Neuronal stem cell (in vitro differentiated cells): ENCODE results near the gene UBASH3B.

ENCODE experiments used
- DNase-seq: peaks from one replicate; pipeline ENCODE4 v3.0.0-alpha.2; 2013; ENCODE audit warnings: low spot score
- H2AFZ ChIP-seq: one replicate; pipeline ENCODE4 v1.6.1; 2013; ENCODE audit warnings: mild to moderate bottlenecking, low read length, inconsistent platforms
- H2AK5ac ChIP-seq: 2 replicates; pipeline ENCODE4 v1.6.1; 2013; ENCODE audit warnings: low read depth, mild to moderate bottlenecking, inconsistent platforms, low read length, moderate library complexity, mixed read lengths
- H2BK120ac ChIP-seq: 2 replicates; pipeline ENCODE4 v1.6.1; 2013; ENCODE audit warnings: low read depth, mild to moderate bottlenecking, inconsistent platforms, low read length, moderate library complexity, mixed read lengths
- H2BK12ac ChIP-seq: one replicate; pipeline ENCODE4 v1.6.1; 2013; ENCODE audit warnings: low read length, inconsistent platforms
- H2BK15ac ChIP-seq: 2 replicates; pipeline ENCODE4 v1.6.1; 2013; ENCODE audit warnings: mild to moderate bottlenecking, low read length, inconsistent platforms, mixed read lengths
- H2BK5ac ChIP-seq: one replicate; pipeline ENCODE4 v1.6.1; 2013; ENCODE audit warnings: inconsistent platforms, mild to moderate bottlenecking, low read length, moderate library complexity
- H3K14ac ChIP-seq: one replicate; pipeline ENCODE4 v1.6.1; 2013; ENCODE audit warnings: low read length, inconsistent platforms
- H3K18ac ChIP-seq: 2 replicates; pipeline ENCODE4 v1.6.1; 2013; ENCODE audit warnings: low read length, inconsistent platforms
- H3K23ac ChIP-seq: 2 replicates; pipeline ENCODE4 v1.6.1; 2013; ENCODE audit warnings: low read depth, mild to moderate bottlenecking, mixed read lengths, low read length, inconsistent platforms; ENCODE audit not compliant: poor library complexity
- H3K27ac ChIP-seq: replicated peaks from 3 replicates; pipeline ENCODE4 v1.5.1; 2013; ENCODE audit warnings: low read length, inconsistent platforms
- H3K27me3 ChIP-seq, 3 experiments: 2 replicates each; pipeline ENCODE4 v1.6.1; 2013; ENCODE audit warnings: low read length in 3 of 3, mild to moderate bottlenecking in 2 of 3, inconsistent platforms in 1 of 3, low read depth in 1 of 3, mixed read lengths in 1 of 3, moderate library complexity in 1 of 3; ENCODE audit not compliant: control insufficient read depth in 3 of 3, insufficient read depth in 3 of 3
- H3K36me3 ChIP-seq, 2 donors: replicated peaks in 1 of 2; 2 replicates each; pipeline ENCODE4 v1.6.1; 2013; ENCODE audit warnings: low read length in 2 of 2; ENCODE audit not compliant: control insufficient read depth in 2 of 2, insufficient read depth in 2 of 2
- H3K4ac ChIP-seq: 2 replicates; pipeline ENCODE4 v1.6.1; 2013; ENCODE audit warnings: inconsistent platforms, mild to moderate bottlenecking, low read length, moderate library complexity
- H3K4me1 ChIP-seq, 2 donors: 1 replicate in 1 of 2; 2 replicates in 1 of 2; pipeline ENCODE4 v1.6.1; 2013; ENCODE audit warnings: low read length in 2 of 2, low read depth in 1 of 2; ENCODE audit not compliant: control insufficient read depth in 2 of 2, insufficient read depth in 1 of 2
- H3K4me2 ChIP-seq: one replicate; pipeline ENCODE4 v1.6.1; 2013; ENCODE audit warnings: mild to moderate bottlenecking, low read length, inconsistent platforms; ENCODE audit not compliant: insufficient read depth, poor library complexity, severe bottlenecking
- H3K4me3 ChIP-seq, 2 donors: 2 replicates each; pipeline ENCODE4 v1.5.1; 2013; ENCODE audit warnings: low read length in 2 of 2, mild to moderate bottlenecking in 2 of 2, inconsistent platforms in 1 of 2, moderate library complexity in 1 of 2
- H3K79me1 ChIP-seq: one replicate; pipeline ENCODE4 v1.6.1; 2013; ENCODE audit warnings: low read depth, mild to moderate bottlenecking, inconsistent platforms, low read length, moderate library complexity
- H3K9ac ChIP-seq: one replicate; pipeline ENCODE4 v1.6.1; 2013; ENCODE audit warnings: mild to moderate bottlenecking, low read depth, low read length, inconsistent platforms; ENCODE audit not compliant: poor library complexity
- H3K9me3 ChIP-seq, 2 donors: replicated peaks in 1 of 2; 2 replicates each; pipeline versions ENCODE3 to v1.6.1; 2013; ENCODE audit warnings: low read length in 2 of 2, mild to moderate bottlenecking in 2 of 2, inconsistent platforms in 1 of 2, low read depth in 1 of 2, mixed read lengths in 1 of 2, moderate library complexity in 1 of 2; ENCODE audit not compliant: control insufficient read depth in 2 of 2, insufficient read depth in 1 of 2
- H4K8ac ChIP-seq: one replicate; pipeline ENCODE4 v1.6.1; 2013; ENCODE audit warnings: low read depth, mild to moderate bottlenecking, inconsistent platforms, low read length, moderate library complexity
- H4K91ac ChIP-seq: one replicate; pipeline ENCODE4 v1.6.1; 2013; ENCODE audit warnings: low read length, low read depth, mild to moderate bottlenecking, inconsistent platforms; ENCODE audit not compliant: poor library complexity
- whole genome bisulfite sequencing, 2 donors: extraction: QIAGEN DNeasy Blood & Tissue Kit; methylation state at CpG; one replicate each; pipeline ENCODE4 v1.1.7; 2013; ENCODE audit warnings: missing lambda C conversion rate in 2 of 2, mixed read lengths in 1 of 2; ENCODE audit not compliant: insufficient read length in 2 of 2, insufficient replicate concordance in 1 of 2; ENCODE audit errors: extremely low coverage in 2 of 2; 5-methylcytosine and 5-hydroxymethylcytosine counted together

UBASH3B gene

DNA sequence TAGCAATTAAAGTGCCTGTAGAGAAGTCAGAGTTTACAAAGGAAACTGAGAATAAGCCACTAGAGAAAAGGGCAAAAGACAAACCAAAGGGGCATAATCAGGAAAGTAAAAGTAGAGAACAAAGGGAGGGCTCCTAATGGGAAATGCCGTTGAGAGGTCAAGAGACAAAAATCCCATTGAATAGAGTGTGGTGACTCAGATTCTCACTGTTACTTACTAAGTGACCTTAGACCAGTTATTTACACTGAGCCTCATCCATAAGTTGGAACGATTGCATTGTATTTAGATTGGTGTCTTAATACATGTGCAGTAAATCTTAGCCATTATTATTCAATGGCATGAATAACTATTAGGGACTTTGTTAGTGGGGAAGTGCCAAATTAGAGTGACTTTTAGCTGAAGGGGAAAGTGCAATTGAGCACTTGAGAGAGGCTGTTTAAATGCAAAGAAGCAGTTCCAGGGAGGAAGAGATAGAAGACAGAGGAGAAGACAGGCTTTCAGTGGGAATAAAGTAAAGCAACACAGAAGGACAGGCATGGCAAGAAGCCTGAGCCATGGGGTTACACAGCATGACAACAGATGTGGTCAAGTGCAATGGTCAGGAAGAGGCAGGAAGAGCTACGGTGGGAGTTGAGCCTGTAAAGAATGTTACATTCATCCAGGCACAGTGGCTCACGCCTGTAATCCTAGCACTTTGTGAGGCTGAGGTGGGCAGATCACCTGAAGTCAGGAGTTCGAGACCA lies 82.6 kb downstream of the UBASH3B start:
- no CpG with 5 or more reads among the region's 5 CpGs for WGBS, 2 donors
- no peak overlapping the region for H3K4me2 ChIP-seq
- DNase-seq, result peak; percentile 36

GRCh38 chr11:122741613-122742300 lies 86.2 kb downstream of the UBASH3B start:
- H2BK12ac ChIP-seq, result no peak overlapping the region
- H3K79me1 ChIP-seq, result no peaks in the 10 kb centered on the region
- no peak overlapping the region for H3K4me3 ChIP-seq
- H3K18ac ChIP-seq, result peak overlapping the region; percentile 46
- H3K4me1 ChIP-seq, result peaks cover 16 to 18% of the 10 kb centered on the region in 2 donors
- H3K36me3 ChIP-seq, result no peaks in the 10 kb centered on the region
- no peak overlapping the region for H3K23ac ChIP-seq
- peak overlapping the region; percentile 66 for H2AFZ ChIP-seq
- H3K4ac ChIP-seq, result no peak overlapping the region
- no peak overlapping the region for H2BK15ac ChIP-seq
- no peak for DNase-seq
- no peak overlapping the region for H2BK5ac ChIP-seq
- WGBS, 2 donors, result no CpG with 5 or more reads among the region's 12 CpGs
- H2BK120ac ChIP-seq, result no peak overlapping the region
- H3K14ac ChIP-seq, result no peak overlapping the region
- H3K9ac ChIP-seq, result no peak overlapping the region
- no peak overlapping the region for H4K91ac ChIP-seq
- H3K9me3 ChIP-seq, result no peaks in the 10 kb centered on the region
- peak overlapping the region; percentile 20 for H2AK5ac ChIP-seq
- no peak overlapping the region for H3K4me2 ChIP-seq
- H4K8ac ChIP-seq, result no peak overlapping the region
- no peak overlapping the region for H3K27ac ChIP-seq
- no peaks in the 10 kb centered on the region for H3K27me3 ChIP-seq

More for the DNA sequence above, 82.6 kb downstream of the UBASH3B start:
- no peak overlapping the region for H2AFZ ChIP-seq
- no peak overlapping the region for H2BK12ac ChIP-seq
- H3K27ac ChIP-seq, result peak overlapping the region; percentile 63
- no peak overlapping the region for H3K4ac ChIP-seq
- no peak overlapping the region for H3K14ac ChIP-seq
- H2BK5ac ChIP-seq, result no peak overlapping the region
- no peak overlapping the region for H3K18ac ChIP-seq
- no peaks in the 10 kb centered on the region for H3K9me3 ChIP-seq
- no peak overlapping the region for H2BK120ac ChIP-seq
- H4K91ac ChIP-seq, result no peak overlapping the region
- no peak overlapping the region for H3K9ac ChIP-seq
- peaks cover 13 to 18% of the 10 kb centered on the region in 2 donors for H3K4me1 ChIP-seq
- H4K8ac ChIP-seq, result no peak overlapping the region
- no peak overlapping the region for H2AK5ac ChIP-seq
- no peaks in the 10 kb centered on the region for H3K27me3 ChIP-seq
- H3K36me3 ChIP-seq, result no peaks in the 10 kb centered on the region
- no peak overlapping the region for H2BK15ac ChIP-seq
- H3K23ac ChIP-seq, result no peak overlapping the region
- H3K4me3 ChIP-seq, result no peak overlapping the region
- H3K79me1 ChIP-seq, result no peaks in the 10 kb centered on the region

DNA sequence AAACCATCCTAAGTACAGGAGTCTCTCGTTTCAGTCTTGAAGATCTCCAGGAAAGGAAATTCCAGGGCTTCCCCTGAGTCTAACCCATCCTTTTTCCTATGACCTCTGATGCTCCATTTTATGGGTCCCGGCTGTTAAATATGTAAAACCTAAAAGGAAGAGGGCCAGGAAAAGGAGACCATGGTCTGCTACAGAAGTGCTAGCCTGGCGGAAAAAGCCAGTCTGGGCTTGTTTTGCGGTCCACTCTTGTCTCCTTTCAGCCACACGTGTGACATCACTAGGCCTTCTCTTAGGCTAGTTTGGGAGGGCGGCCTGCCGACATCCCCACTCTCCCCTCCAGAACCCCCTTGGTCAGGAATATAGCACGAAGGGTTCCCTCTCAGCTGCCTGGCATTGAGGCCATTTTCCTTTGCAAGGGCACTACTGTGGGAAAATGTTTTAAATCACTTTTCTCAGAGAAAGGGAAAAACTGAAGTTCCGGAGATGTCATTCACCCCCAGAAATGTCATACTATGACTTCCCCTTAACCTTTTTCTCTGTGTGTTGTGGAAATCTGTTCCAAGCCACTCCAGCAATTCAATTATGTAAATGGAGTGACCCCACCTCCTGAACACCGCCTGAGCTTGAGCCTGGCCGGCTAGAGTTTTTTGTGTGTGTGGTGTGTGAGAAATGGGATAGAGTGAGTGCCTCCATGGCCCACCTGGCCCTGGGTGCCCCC lies 86.9 kb downstream of the UBASH3B start:
- Histone ChIP-seq H3K79me1 (no peaks in the 10 kb centered on the region), H3K9ac (no peak overlapping the region), H3K36me3 (no peaks in the 10 kb centered on the region), H3K9me3 (no peaks in the 10 kb centered on the region), H4K91ac (no peak overlapping the region), H4K8ac (no peak overlapping the region), H2BK5ac (no peak overlapping the region), H3K4me2 (no peak overlapping the region), H3K27ac (no peak overlapping the region), H3K4me1 (peaks cover 17 to 21% of the 10 kb centered on the region in 2 donors), H3K23ac (no peak overlapping the region), H2BK15ac (no peak overlapping the region), H2BK12ac (no peak overlapping the region), H2AFZ (peak overlapping the region; percentile 66), H3K4me3 (no peak overlapping the region), H2AK5ac (no peak overlapping the region), H3K18ac (peak overlapping the region; percentile 57), H2BK120ac (no peak overlapping the region), H3K4ac (no peak overlapping the region), H3K27me3 (no peaks in the 10 kb centered on the region), H3K14ac (no peak overlapping the region)
- WGBS, 2 donors, result no CpG with 5 or more reads among the region's 11 CpGs
- no peak for DNase-seq
